Gastroesophageal sphincter (tissue), 3 donors: ENCODE measurements around the gene MACROD2.

Experiments used
- POLR2A ChIP-seq, 2 donors: fragments of 450-650 bp; IDR thresholded peaks; one replicate each; pipeline ENCODE4 v1.6.1; 2017; ENCODE audit warnings: antibody characterized with exemption in 2 of 2, mild to moderate bottlenecking in 2 of 2, moderate library complexity in 1 of 2
- POLR2AphosphoS5 ChIP-seq: sonication (generic); formaldehyde crosslinking; IDR thresholded peaks from one replicate; pipeline ENCODE4 v1.6.1; 2017; ENCODE audit warnings: antibody characterized with exemption
- TF ChIP-seq, protein P1 (sequence below), 4 experiments: fragments of 200-600 bp in 2 of 4; fragments of 450-650 bp in 2 of 4; sonication (generic) in 1 of 4; IDR thresholded peaks; one replicate each; pipeline ENCODE4 v1.5.1; 2017 to 2019; ENCODE audit warnings: antibody characterized with exemption in 4 of 4, mild to moderate bottlenecking in 2 of 4, moderate library complexity in 2 of 4

DNA sequence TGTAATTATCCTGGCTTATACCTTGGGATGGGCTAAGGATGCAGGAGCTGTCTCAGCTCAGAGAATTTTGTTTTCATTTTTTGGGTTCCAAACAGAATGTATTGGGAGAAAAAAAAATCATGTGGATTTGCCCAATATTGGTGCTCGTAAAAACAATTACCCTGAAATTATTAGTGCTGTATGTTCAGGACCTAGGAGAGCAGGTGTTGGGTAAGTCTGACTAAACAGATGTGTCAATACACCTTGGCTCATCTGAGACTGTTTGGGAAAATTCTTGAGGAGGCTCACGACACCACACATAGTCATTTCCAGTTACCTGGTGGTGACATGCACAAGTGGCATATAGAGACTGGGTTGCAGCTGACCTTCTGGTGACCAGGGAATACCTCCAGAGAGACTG, 1144.2 kb downstream of the MACROD2 start:
- TF ChIP-seq, protein P1, sequence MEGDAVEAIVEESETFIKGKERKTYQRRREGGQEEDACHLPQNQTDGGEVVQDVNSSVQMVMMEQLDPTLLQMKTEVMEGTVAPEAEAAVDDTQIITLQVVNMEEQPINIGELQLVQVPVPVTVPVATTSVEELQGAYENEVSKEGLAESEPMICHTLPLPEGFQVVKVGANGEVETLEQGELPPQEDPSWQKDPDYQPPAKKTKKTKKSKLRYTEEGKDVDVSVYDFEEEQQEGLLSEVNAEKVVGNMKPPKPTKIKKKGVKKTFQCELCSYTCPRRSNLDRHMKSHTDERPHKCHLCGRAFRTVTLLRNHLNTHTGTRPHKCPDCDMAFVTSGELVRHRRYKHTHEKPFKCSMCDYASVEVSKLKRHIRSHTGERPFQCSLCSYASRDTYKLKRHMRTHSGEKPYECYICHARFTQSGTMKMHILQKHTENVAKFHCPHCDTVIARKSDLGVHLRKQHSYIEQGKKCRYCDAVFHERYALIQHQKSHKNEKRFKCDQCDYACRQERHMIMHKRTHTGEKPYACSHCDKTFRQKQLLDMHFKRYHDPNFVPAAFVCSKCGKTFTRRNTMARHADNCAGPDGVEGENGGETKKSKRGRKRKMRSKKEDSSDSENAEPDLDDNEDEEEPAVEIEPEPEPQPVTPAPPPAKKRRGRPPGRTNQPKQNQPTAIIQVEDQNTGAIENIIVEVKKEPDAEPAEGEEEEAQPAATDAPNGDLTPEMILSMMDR (IDR thresholded peaks at IDR 0.05): no peak
- TF ChIP-seq POLR2A (IDR thresholded peaks at IDR 0.05) (no peak), POLR2AphosphoS5 (no peak)
